GM19395 (cell line): Measurements from ENCODE around the gene WDSUB1.

Experiments used
- ATAC-seq: cut with Tn5 transposase; IDR thresholded peaks from one replicate; pipeline ENCODE4 v1.9.1; 2021; ENCODE audit warnings: mild to moderate bottlenecking, moderate library complexity; ENCODE audit not compliant: unreplicated experiment

WDSUB1 gene

GRCh38 chr2:159199761-159200465, 86.6 kb downstream of the WDSUB1 start:
- no peak for ATAC-seq

GRCh38 chr2:159199236-159199635, 87.3 kb downstream of the WDSUB1 start:
- no peak for ATAC-seq

DNA sequence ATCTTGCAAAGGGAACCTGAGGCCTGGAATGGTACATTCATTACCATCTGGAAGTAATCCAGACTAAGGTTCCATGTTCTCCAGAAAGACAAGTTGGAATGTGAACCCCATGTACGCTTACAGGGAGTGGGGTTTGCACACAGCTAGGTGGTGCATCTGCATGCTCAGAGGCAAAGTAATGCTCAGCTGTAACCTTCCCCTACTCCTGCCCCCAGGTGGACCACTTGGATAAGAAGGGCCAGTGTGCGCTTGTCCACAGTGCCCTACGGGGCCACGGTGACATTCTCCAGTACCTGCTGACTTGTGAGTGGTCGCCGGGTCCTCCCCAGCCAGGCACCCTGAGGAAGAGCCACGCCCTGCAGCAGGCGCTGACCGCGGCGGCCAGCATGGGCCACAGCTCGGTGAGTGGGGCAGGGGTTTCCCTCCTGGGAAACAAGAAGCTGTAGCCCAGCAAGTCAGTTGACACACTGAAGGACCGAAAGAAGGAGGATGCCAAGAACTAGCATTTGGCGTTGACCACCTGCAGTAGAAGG, 90.0 kb downstream of the WDSUB1 start:
- no peak for ATAC-seq

DNA sequence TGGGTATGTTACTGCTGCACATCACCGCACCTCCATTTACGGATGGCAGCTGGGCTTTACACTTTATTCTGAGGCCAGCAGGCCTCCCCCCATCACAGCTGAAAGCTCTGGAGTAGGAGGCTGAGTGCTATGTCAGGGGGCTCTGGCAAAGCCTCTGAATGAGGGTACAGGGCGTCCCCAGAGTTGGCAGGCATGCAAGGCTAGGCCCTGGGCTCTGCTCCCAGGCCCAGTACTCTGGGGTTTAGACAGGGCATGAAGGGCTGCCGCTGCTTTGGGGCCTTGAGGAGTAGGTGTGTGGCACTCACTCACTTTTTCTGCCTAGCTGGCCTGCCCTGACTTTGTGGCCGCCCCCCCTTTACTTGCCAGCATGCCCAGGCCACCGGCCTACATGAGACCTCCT, 90.8 kb downstream of the WDSUB1 start:
- no peak for ATAC-seq

DNA sequence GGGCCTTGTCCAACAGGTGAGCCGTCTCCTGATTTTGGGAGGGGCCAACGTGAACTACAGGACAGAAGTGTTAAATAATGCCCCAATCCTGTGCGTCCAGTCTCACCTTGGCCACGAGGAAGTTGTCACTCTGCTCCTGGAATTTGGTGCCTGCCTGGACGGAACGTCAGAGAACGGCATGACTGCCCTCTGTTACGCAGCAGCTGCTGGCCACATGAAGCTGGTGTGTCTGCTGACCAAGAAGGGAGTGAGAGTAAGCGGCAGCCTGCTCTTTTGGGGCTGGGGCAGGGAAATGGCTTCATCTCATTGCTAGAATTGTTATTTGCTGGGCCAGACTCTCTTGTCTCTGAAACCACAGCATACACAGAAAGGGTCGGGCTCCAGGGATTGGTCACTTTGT, 92.3 kb downstream of the WDSUB1 start:
- no peak for ATAC-seq

- ATAC-seq: no peak
Observed at GRCh38 chr2:159193791-159194190, 92.7 kb downstream of the WDSUB1 start.

DNA sequence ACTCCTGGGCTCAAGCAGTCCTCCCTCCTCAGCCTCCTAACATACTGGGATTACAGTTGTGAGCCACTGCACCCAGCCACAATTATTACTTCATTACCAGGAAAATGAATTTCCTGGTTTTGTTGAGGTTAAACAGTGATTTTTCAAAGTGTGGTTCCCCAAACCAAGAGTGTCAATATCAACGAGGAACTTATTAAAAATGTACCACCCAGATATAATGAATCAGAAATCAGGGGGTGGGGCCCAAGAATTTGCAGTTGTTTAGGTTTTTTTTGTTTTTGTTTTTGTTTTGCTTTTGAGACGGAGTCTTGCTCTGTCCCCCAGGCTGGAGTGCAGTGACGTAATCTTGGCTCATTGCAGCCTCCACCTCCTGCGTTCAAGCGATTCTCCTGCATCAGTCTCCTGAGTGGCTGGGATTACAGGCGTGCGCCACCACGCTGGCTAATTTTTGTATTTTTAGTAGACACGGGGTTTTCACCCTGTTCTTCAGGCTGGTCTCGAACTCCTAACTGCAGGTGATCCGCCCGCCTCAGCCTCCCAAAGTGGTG, 94.1 kb downstream of the WDSUB1 start:
- no peak for ATAC-seq

DNA sequence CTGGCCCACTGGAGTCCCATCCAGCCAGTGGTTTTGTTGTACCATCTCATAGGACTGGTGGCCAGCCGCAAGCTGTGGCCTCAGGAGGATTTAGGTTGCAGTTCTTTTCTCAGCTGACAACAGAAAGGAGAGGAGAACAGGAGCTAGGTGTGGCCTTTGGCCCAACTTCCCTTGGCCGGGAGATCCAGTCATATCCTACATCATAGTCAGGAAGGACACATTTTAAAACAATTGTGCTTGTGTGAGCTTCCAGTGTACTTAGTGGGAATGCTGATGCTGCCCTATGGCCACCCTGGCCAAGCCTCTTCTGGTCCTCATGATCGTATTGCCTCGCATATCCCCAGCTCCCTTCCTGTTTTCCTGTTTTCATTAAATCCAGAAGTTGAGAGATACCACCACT, 98.1 kb downstream of the WDSUB1 start:
- no peak for ATAC-seq

- ATAC-seq: no peak
Observed at GRCh38 chr2:159187106-159187505, 99.4 kb downstream of the WDSUB1 start.

- ATAC-seq: peak; percentile 43
Observed at GRCh38 chr2:159186462-159186861, 100.0 kb downstream of the WDSUB1 start.
